ENCODE measurements around the gene CD274.
"Not testable (repeated sequence)": the region's sequence is repeated elsewhere in the genome, so short reads cannot be mapped to it uniquely, and the experiment has no call there.

CD274 gene

DNA sequence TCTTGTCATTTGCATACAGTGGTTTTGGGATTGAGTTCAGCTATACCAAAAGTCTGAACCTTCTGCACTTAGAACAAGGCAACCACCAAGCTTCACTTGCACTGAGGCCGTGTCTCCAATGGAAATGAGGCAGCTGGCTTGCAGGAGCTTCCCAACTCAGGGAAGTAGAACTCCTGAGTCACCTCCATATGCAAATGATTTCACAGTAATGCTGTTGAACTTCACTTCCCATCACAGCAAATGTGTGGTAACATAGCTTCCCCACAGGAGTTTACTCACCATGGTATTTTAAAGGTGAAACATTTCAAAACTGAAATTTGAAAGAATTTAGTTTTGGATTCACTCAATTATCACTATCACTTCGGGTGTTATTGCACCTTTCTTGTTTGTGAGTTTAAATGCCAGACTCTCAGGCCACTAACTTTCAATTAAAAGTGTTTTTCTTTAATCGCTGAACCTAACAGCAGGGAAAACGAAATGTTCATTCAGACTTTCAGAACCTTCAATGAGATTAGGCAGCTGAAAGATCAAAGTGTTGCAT lies 9.0 kb downstream of the CD274 start:
- intact Hi-C loops (cut with DNase I): no loop called here
- no peak for DNase-seq

- no peak for DNase-seq
- intact Hi-C loops (cut with DNase I): no loop called here
Observed at GRCh38 chr9:5460157-5460556, 9.8 kb downstream of the CD274 start.

- DNase-seq; intact Hi-C loops (cut with DNase I): not testable (repeated sequence)
Observed at GRCh38 chr9:5464831-5465330, 14.5 kb downstream of the CD274 start.

- no peak for DNase-seq
- intact Hi-C loops (cut with DNase I): no loop called here
Observed at GRCh38 chr9:5466005-5466404, 15.7 kb downstream of the CD274 start.

GRCh38 chr9:5466766-5467165 lies 16.4 kb downstream of the CD274 start:
- DNase-seq: no peak
- intact Hi-C loops (cut with DNase I): no loop called here

- intact Hi-C loops (cut with DNase I): no loop called here
- no peak for DNase-seq
Observed at GRCh38 chr9:5468850-5469249, 18.5 kb downstream of the CD274 start.

DNA sequence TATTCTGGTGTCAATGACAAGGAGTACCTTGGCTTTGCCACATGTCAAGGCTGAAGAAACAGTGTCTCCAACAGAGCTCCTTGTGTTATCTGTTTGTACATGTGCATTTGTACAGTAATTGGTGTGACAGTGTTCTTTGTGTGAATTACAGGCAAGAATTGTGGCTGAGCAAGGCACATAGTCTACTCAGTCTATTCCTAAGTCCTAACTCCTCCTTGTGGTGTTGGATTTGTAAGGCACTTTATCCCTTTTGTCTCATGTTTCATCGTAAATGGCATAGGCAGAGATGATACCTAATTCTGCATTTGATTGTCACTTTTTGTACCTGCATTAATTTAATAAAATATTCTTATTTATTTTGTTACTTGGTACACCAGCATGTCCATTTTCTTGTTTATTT lies 19.8 kb downstream of the CD274 start:
- intact Hi-C loops (cut with DNase I): no loop called here
- DNase-seq: no peak

- no peak for DNase-seq
- intact Hi-C loops (cut with DNase I): no loop called here
Observed at GRCh38 chr9:5470816-5471215, 20.5 kb downstream of the CD274 start.

DNA sequence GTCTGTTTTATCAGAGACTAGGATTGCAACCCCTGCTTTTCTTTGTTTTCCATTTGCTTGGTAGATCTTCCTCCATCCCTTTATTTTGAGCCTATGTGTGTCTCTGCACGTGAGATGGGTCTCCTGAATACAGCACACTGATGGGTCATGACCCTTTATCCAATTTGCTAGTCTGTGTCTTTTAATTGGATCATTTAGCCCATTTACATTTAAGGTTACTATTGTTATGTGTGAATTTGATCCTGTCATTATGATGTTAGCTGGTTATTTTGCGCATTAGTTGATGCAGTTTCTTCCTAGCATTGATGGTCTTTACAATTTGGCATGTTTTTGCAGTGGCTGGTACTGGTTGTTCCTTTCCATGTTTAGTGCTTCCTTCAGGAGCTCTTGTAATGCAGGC lies 25.3 kb downstream of the CD274 start:
- intact Hi-C loops (cut with DNase I); DNase-seq: not testable (repeated sequence)

DNA sequence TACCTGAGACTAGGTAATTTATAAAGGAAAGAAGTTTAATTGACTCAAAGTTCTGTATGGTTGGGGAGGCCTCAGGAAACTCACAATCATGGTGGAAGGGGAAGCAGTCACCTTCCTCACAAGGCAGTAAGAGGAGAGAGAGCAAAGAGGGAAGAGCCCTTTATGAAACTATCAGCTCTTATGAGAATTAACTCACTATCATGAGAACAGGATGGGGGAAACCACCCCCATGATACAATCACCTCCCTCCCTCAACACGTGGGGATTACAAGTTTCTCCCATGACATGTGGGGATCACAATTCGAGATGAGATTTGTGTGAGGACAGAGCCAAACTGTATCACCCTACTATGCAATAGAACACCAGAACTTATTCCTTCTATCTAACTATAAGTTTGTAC lies 27.9 kb downstream of the CD274 start:
- intact Hi-C loops (cut with DNase I): no loop called here
- DNase-seq: no peak

- no peak for DNase-seq
- intact Hi-C loops (cut with DNase I): no loop called here
Observed at GRCh38 chr9:5479994-5480694, 29.8 kb downstream of the CD274 start.

DNA sequence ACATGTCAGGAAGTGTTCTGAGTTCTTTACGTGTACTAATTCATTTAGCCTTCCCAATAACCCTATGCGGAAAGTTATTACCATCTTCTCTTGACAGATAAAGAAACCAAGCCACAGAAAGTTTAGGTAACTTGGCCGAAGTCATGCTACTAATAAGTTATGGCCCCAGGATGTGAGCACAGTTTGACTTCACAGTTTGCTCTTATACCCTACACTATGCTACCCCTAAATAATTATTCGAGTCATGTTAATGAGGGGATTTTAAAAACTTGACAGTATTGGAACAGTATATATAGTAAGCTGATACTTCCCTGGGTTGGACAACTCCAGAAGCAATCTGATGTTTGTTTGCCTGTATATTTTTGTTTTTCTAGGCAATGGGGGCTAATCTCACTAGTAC lies 30.6 kb downstream of the CD274 start:
- DNase-seq: no peak
- intact Hi-C loops (cut with DNase I): no loop called here

DNA sequence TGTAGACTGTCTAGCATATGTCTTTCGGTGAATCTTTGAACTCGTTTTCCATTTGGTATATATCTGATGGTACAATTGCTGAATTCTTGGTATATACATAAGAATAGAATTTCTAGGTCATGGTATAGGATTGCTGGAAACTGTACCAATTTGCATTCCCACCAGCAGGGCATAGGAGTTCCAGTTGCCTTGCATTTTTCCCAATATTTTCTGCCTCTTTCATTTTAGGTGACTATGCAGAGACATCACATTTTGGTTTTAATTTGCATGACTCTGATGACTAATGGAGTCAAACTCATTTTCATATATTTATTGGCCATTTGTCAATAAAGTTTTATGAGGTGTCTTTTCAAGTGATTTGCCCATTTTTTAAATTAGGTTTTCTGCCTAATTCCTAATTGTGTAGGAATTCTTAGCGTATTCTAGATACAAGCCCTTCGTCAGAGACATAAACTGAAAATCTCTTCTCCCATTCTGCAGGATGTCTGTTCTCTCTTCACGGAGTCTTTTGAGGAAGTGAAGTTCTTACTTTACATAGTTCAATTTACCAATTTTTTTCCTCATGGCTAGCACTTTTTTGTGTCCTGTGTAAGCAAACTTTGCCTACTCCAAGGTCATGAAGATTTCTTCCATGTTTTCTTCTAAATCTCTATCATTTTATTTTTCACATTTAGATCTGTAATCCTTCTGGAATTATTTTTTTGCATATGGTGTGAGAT lies 31.1 kb downstream of the CD274 start:
- no peak for DNase-seq
- intact Hi-C loops (cut with DNase I): no loop called here

- DNase-seq: no peak
- intact Hi-C loops (cut with DNase I): no loop called here
Observed at GRCh38 chr9:5482194-5482593, 31.9 kb downstream of the CD274 start.

GRCh38 chr9:5483306-5483705 lies 33.0 kb downstream of the CD274 start:
- intact Hi-C loops (cut with DNase I): no loop called here
- DNase-seq: no peak

GRCh38 chr9:5485378-5486085 lies 35.2 kb downstream of the CD274 start:
- intact Hi-C loops (cut with DNase I): no loop called here
- no peak for DNase-seq

GRCh38 chr9:5486988-5487387 lies 36.6 kb downstream of the CD274 start:
- DNase-seq: no peak
- intact Hi-C loops (cut with DNase I): no loop called here

DNA sequence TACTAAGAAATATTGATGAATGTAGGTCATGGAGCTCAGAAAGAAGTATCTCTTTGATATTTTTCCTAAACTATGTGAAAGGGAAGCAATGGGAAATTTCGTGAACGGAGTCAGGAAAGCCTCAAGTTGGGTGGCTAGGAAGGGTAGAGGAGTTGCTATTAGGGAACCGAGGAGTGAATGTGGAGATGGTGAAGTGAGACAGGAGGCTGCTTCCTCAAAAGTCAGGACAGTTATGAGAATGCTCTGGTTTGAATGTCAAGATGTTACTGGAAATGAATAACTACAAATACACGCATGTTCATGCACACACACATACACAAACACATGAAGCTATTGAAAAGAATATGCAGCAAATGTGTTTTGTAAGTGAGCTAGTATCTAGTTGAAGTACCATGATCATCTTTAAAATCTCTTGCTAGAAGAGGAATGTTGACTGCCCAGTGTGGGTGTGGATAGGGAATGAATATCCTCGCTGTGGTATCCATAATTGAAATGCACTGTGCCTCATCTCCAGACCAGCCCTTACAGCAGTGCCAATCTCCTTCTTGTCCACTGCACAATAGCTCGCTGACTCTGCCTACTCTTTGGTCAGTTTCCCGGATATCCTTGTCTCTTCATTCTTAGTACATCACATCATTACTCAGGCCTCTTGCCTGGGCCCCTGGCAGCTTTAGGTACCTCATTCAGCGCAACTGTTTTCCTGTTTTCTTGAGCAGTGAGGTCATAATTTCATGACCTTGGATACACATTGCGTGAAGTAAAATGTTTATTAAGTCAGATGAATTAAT lies 38.1 kb downstream of the CD274 start:
- intact Hi-C loops (cut with DNase I): no loop called here

DNA sequence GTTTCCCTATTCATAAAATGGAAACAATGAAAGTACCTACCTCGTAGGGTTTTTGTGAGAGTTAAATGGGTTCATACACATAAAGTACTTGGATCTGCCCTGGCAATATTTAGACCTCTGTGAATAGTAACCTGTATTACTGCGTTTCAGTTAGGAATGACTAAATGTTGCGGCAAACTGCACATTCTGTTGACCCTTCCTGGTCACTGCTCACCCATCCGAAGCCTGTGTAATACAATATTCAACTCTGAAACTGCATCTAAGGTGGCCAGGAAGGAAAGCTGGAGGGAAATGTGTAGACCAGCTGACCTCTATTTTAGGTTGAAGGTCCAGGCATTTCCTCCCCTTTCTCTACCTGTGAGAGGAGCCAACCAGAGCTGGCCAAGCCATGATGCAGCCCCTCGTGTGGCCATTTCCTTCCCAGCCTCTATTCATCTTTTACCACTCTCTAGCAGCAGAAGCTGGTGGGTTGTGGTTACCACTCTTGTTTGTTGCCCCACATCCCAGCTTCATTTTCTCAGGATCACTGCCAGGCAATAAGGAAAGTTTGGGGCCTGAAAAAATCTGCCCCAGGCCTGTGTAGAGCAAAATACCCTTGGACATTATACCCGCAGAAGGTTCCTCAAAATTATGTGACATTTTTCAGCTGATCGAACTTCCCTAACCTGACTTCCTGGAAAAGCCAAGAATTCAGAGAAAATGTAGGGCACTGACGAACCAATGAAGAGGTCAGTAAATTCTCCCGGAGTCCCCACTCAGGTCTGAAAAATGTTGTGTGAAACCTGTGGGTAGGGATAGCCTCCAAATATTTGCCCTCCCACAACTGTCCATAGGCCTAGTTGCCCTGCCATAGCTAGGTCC lies 39.5 kb downstream of the CD274 start:
- DNase-seq: no peak
- intact Hi-C loops (cut with DNase I): no loop called here

More for the DNA sequence above, 38.1 kb downstream of the CD274 start:
- no peak for DNase-seq
